Mesendoderm (in vitro differentiated cells): ENCODE results near the gene WASF3.

Experiments used
- DNase-seq: peaks from one replicate; pipeline ENCODE4 v3.0.0; 2013
- H2AK5ac ChIP-seq: 2 replicates; pipeline ENCODE4 v1.6.1; 2013; ENCODE audit warnings: low read length, inconsistent platforms
- H2BK120ac ChIP-seq: 2 replicates; pipeline ENCODE4 v1.6.1; 2013; ENCODE audit warnings: low read depth, mild to moderate bottlenecking, low read length, moderate library complexity, mixed read lengths
- H2BK15ac ChIP-seq: replicated peaks from 2 replicates; pipeline ENCODE4 v1.6.1; 2013; ENCODE audit warnings: low read depth, mild to moderate bottlenecking, moderate library complexity
- H2BK5ac ChIP-seq: 2 replicates; pipeline ENCODE4 v1.6.1; 2013; ENCODE audit warnings: low read length, inconsistent platforms
- H3K18ac ChIP-seq: 2 replicates; pipeline ENCODE4 v1.6.1; 2013; ENCODE audit warnings: mild to moderate bottlenecking, low read length, mixed read lengths
- H3K23ac ChIP-seq: one replicate; pipeline ENCODE4 v1.6.1; 2013; ENCODE audit warnings: low read length
- H3K27ac ChIP-seq: 2 replicates; pipeline ENCODE4 v1.5.1; 2013; ENCODE audit warnings: low read depth, mild to moderate bottlenecking, inconsistent platforms, low read length, moderate library complexity
- H3K27me3 ChIP-seq: 2 replicates; pipeline ENCODE4 v1.6.1; 2013; ENCODE audit warnings: low read length, control low read depth, mild to moderate bottlenecking, inconsistent platforms; ENCODE audit not compliant: insufficient read depth, poor library complexity
- H3K36me3 ChIP-seq: 2 replicates; pipeline ENCODE4 v1.6.1; 2013; ENCODE audit warnings: low read length, inconsistent platforms; ENCODE audit not compliant: control insufficient read depth, insufficient read depth
- H3K4ac ChIP-seq: one replicate; pipeline ENCODE4 v1.6.1; 2013; ENCODE audit warnings: low read depth, mild to moderate bottlenecking, low read length, moderate library complexity
- H3K4me1 ChIP-seq: 2 replicates; pipeline ENCODE4 v1.6.1; 2013; ENCODE audit warnings: low read depth, low read length, inconsistent platforms; ENCODE audit not compliant: control insufficient read depth
- H3K4me2 ChIP-seq: 2 replicates; pipeline ENCODE4 v1.6.1; 2013; ENCODE audit warnings: low read length
- H3K4me3 ChIP-seq: 2 replicates; pipeline ENCODE4 v1.5.1; 2013; ENCODE audit warnings: mild to moderate bottlenecking, low read length
- H3K56ac ChIP-seq: one replicate; pipeline ENCODE4 v1.6.1; 2013; ENCODE audit warnings: low read length
- H3K79me1 ChIP-seq: 2 replicates; pipeline ENCODE4 v1.6.1; 2013; ENCODE audit warnings: low read length, inconsistent platforms
- H3K79me2 ChIP-seq: 2 replicates; pipeline ENCODE4 v1.6.1; 2013; ENCODE audit warnings: mild to moderate bottlenecking, low read length; ENCODE audit not compliant: control insufficient read depth, insufficient read depth
- H3K9ac ChIP-seq: 2 replicates; pipeline ENCODE4 v1.6.1; 2013; ENCODE audit warnings: low read length, inconsistent platforms
- H4K5ac ChIP-seq: one replicate; pipeline ENCODE4 v1.6.1; 2013; ENCODE audit warnings: low read length
- H4K8ac ChIP-seq: one replicate; pipeline ENCODE4 v1.6.1; 2013; ENCODE audit warnings: low read depth, mild to moderate bottlenecking, control low read depth, low read length, moderate library complexity
- WGBS: extraction: QIAGEN DNeasy Blood & Tissue Kit; methylation state at CpG from one replicate; pipeline ENCODE4 v1.1.7; 2013; ENCODE audit warnings: low lambda C conversion rate, missing lambda C conversion rate; ENCODE audit not compliant: insufficient coverage; ENCODE audit errors: extremely low coverage; 5-methylcytosine and 5-hydroxymethylcytosine counted together

WASF3 gene

DNA sequence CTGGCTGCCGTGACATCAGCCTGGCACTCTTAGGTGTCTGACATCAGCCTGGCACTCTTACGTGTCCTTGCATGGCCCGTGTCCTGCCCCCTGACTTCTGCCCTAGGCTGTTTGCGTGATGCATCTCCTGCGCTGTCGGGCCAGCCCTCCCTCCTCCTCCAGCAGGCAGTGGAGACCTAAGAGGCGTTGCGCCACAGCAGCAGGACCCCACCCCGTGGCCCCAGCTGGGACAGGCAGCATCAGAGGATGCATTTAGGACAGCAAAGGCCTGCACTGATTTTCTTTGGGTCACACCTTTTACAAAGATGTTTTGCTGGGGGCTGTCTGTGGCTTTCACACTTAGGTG is 137.8 kb downstream of the WASF3 start:
- H3K23ac ChIP-seq = no peak overlapping the region
- no peak overlapping the region for H3K18ac ChIP-seq
- H2BK15ac ChIP-seq = no peak overlapping the region
- H4K5ac ChIP-seq = no peak overlapping the region
- H3K27ac ChIP-seq = no peak overlapping the region
- peak overlapping the region; percentile 15 for H3K56ac ChIP-seq
- no peaks in the 10 kb centered on the region for H3K79me1 ChIP-seq
- H3K4me2 ChIP-seq = no peak overlapping the region
- no peak overlapping the region for H3K4ac ChIP-seq
- no peaks in the 10 kb centered on the region for H3K27me3 ChIP-seq
- H3K4me3 ChIP-seq = no peak overlapping the region
- no peak overlapping the region for H2BK120ac ChIP-seq
- H4K8ac ChIP-seq = no peak overlapping the region
- H3K9ac ChIP-seq = no peak overlapping the region
- no peaks in the 10 kb centered on the region for H3K4me1 ChIP-seq
- no peak overlapping the region for H2AK5ac ChIP-seq
- no CpG with 5 or more reads among the region's 9 CpGs for WGBS
- no peaks in the 10 kb centered on the region for H3K36me3 ChIP-seq
- no peaks in the 10 kb centered on the region for H3K79me2 ChIP-seq
- DNase-seq = no peak
- H2BK5ac ChIP-seq = no peak overlapping the region

GRCh38 chr13:26695891-26696311 is 138.4 kb downstream of the WASF3 start:
- Histone ChIP-seq H3K4me2 (no peak overlapping the region), H4K8ac (no peak overlapping the region), H4K5ac (no peak overlapping the region), H2BK5ac (no peak overlapping the region), H2BK120ac (no peak overlapping the region), H3K27ac (no peak overlapping the region), H3K56ac (no peak overlapping the region), H3K79me2 (no peaks in the 10 kb centered on the region), H3K4me1 (no peaks in the 10 kb centered on the region), H3K9ac (no peak overlapping the region), H3K27me3 (no peaks in the 10 kb centered on the region), H3K79me1 (no peaks in the 10 kb centered on the region), H2BK15ac (no peak overlapping the region), H3K18ac (no peak overlapping the region), H3K36me3 (no peaks in the 10 kb centered on the region), H3K23ac (no peak overlapping the region), H3K4ac (no peak overlapping the region), H3K4me3 (no peak overlapping the region), H2AK5ac (no peak overlapping the region)
- DNase-seq = peak; percentile 29
- no CpG with 5 or more reads among the region's 15 CpGs for WGBS

- Histone ChIP-seq H2BK5ac (no peak overlapping the region), H3K27ac (no peak overlapping the region), H3K18ac (no peak overlapping the region), H2AK5ac (no peak overlapping the region), H3K9ac (no peak overlapping the region), H3K27me3 (no peaks in the 10 kb centered on the region), H3K4me2 (no peak overlapping the region), H4K8ac (no peak overlapping the region), H3K56ac (no peak overlapping the region), H3K23ac (no peak overlapping the region), H2BK15ac (no peak overlapping the region), H2BK120ac (no peak overlapping the region), H3K4me3 (no peak overlapping the region), H3K79me2 (no peaks in the 10 kb centered on the region), H3K79me1 (no peaks in the 10 kb centered on the region), H3K36me3 (no peaks in the 10 kb centered on the region), H3K4me1 (no peaks in the 10 kb centered on the region), H3K4ac (no peak overlapping the region), H4K5ac (no peak overlapping the region)
- no CpG with 5 or more reads among the region's 21 CpGs for WGBS
- DNase-seq = no peak
These were observed 139.8 kb downstream of the WASF3 start for GRCh38 chr13:26697069-26697955.

- no peak overlapping the region for H2BK120ac ChIP-seq
- no peak overlapping the region for H3K4ac ChIP-seq
- no peaks in the 10 kb centered on the region for H3K79me1 ChIP-seq
- peak; percentile 86 for DNase-seq
- H2BK15ac ChIP-seq = no peak overlapping the region
- H3K18ac ChIP-seq = no peak overlapping the region
- H2AK5ac ChIP-seq = no peak overlapping the region
- no peaks in the 10 kb centered on the region for H3K79me2 ChIP-seq
- no peaks in the 10 kb centered on the region for H3K27me3 ChIP-seq
- peak overlapping the region; percentile 18 for H3K9ac ChIP-seq
- H3K4me2 ChIP-seq = no peak overlapping the region
- H4K8ac ChIP-seq = no peak overlapping the region
- no peaks in the 10 kb centered on the region for H3K4me1 ChIP-seq
- H3K4me3 ChIP-seq = no peak overlapping the region
- no peak overlapping the region for H2BK5ac ChIP-seq
- no peak overlapping the region for H3K27ac ChIP-seq
- no peak overlapping the region for H4K5ac ChIP-seq
- H3K56ac ChIP-seq = peak overlapping the region; percentile 53
- no CpG with 5 or more reads among the region's 29 CpGs for WGBS
- no peak overlapping the region for H3K23ac ChIP-seq
- no peaks in the 10 kb centered on the region for H3K36me3 ChIP-seq
These were observed 141.1 kb downstream of the WASF3 start for GRCh38 chr13:26698392-26699196.

DNA sequence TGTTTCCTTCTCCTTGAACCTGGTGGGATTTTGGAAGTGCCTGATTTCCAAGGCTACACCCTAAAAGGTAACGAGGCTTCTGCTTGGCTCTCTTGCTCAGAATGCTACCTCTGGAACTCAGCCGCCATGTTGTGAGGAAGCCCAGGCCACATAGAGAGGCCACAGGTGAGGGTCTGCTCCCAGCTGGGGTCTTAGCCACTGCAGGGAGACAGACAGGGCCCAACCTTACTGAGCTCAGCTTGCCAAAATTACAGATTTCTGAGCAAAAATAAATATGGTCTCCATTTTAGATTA is 141.7 kb downstream of the WASF3 start:
- no peak overlapping the region for H4K8ac ChIP-seq
- H2AK5ac ChIP-seq = no peak overlapping the region
- no peaks in the 10 kb centered on the region for H3K27me3 ChIP-seq
- no peak overlapping the region for H3K9ac ChIP-seq
- H3K18ac ChIP-seq = no peak overlapping the region
- H4K5ac ChIP-seq = no peak overlapping the region
- no peaks in the 10 kb centered on the region for H3K79me1 ChIP-seq
- no peaks in the 10 kb centered on the region for H3K36me3 ChIP-seq
- H2BK120ac ChIP-seq = no peak overlapping the region
- H3K4me3 ChIP-seq = no peak overlapping the region
- no peak overlapping the region for H2BK15ac ChIP-seq
- H3K4ac ChIP-seq = no peak overlapping the region
- H3K79me2 ChIP-seq = no peaks in the 10 kb centered on the region
- H3K4me2 ChIP-seq = no peak overlapping the region
- no CpG with 5 or more reads among the region's 2 CpGs for WGBS
- no peak overlapping the region for H3K23ac ChIP-seq
- no peak overlapping the region for H3K27ac ChIP-seq
- DNase-seq = no peak
- H3K56ac ChIP-seq = no peak overlapping the region
- H3K4me1 ChIP-seq = no peaks in the 10 kb centered on the region
- H2BK5ac ChIP-seq = no peak overlapping the region
